ENCODE measurements around the gene TMEM213. TPM values are rescaled to one million over a fixed set of nuclear protein-coding genes. Genes with fewer than 3 reads are reported as not detected.

TMEM213 gene
- total and polyA plus RNA-seq, 2 of the 13 experiments (the other 11 are each of a cell fraction or from before 2014, with no cell fraction given): not detected

GRCh38 chr7:138875794-138876193, 78.0 kb downstream of the TMEM213 start:
- ATAC-seq (no peak), DNase-seq (ENCODE audit: low spot score) (no peak), FAIRE-seq (no peak)
- intact Hi-C loops (cut with micrococcal nuclease; ENCODE audit: unreplicated experiment) (no loop called here), in situ Hi-C loops (cut with HindIII; ENCODE audit: extremely low pct_ligation_motif_present, low pct_unique_long_range_greater_than_20kb) (no loop called here)
- ChIA-PET CTCF (ENCODE audit: low intra/inter-chr PET ratio, low total read pairs) (no interaction called here), POLR2A (no interaction called here)
- H3K9ac ChIP-seq (ENCODE audit: insufficient read depth, low read depth, low read length): no peak overlapping the region
- H3K9me3 ChIP-seq (ENCODE audit: low read length): no peaks in the 10 kb centered on the region
- BruUV-seq (replicated peaks): no TSS peak
- H3K4me1 ChIP-seq (ENCODE audit: insufficient read depth, low read length): no peaks in the 10 kb centered on the region
- no peaks in the 10 kb centered on the region for H4K20me1 ChIP-seq (ENCODE audit: insufficient read depth, low read length)
- H3K79me2 ChIP-seq (ENCODE audit: insufficient read depth, low read length): no peaks in the 10 kb centered on the region
- no peaks in the 10 kb centered on the region for H3K27me3 ChIP-seq (ENCODE audit: control insufficient read depth in 1 of 2, insufficient read depth in 2 of 2, low read length in 2 of 2)
- 93% methylated on average over 9 of the region's 9 CpGs for whole genome bisulfite sequencing (ENCODE audit: low lambda C conversion rate)
- no peak overlapping the region for H3K4me3 ChIP-seq (replicated peaks in 1 of 3; ENCODE audit: insufficient read depth in 1 of 3, low read depth in 2 of 3, low read length in 3 of 3)
- TF ChIP-seq TAF1 (CRISPR knock-in tag; IDR thresholded peaks at IDR 0.05): no peak
- no peak for TF ChIP-seq SMAD9 (CRISPR knock-in tag; IDR thresholded peaks at IDR 0.05)
- TF ChIP-seq U2AF1 (optimal IDR thresholded peaks at IDR 0.05; ENCODE audit: low read depth, low read length): no peak
- TF ChIP-seq THYN1 (CRISPR knock-in tag; IDR thresholded peaks at IDR 0.05; ENCODE audit: borderline replicate concordance, low read depth): no peak
- no peak for TF ChIP-seq CBX5 (CRISPR knock-in tag; IDR thresholded peaks at IDR 0.05; ENCODE audit: borderline replicate concordance)
- no peak for TF ChIP-seq ZFY (CRISPR knock-in tag; IDR thresholded peaks at IDR 0.05)
- no peak for TF ChIP-seq ZUFSP (CRISPR knock-in tag; IDR thresholded peaks at IDR 0.05; ENCODE audit: borderline replicate concordance)
- TF ChIP-seq SMC3 (IDR thresholded peaks at IDR 0.05; ENCODE audit: low read length): no peak
- no peak for TF ChIP-seq ZNF180 (CRISPR knock-in tag; IDR thresholded peaks at IDR 0.05; ENCODE audit: borderline replicate concordance, low read depth)
- no peak for TF ChIP-seq ZFAT (CRISPR knock-in tag; conservative IDR thresholded peaks at IDR 0.05)
- TF ChIP-seq SOX5 (CRISPR knock-in tag; IDR thresholded peaks at IDR 0.05; ENCODE audit: borderline replicate concordance): no peak
- no peak overlapping the region for H3K27ac ChIP-seq (ENCODE audit: extremely low read length, insufficient read depth, low read length)
- H3K4me2 ChIP-seq (ENCODE audit: low read depth, low read length): no peak overlapping the region
- no peak overlapping the region for H2AFZ ChIP-seq (ENCODE audit: low read length)
- peaks cover 0 to 2% of the 10 kb centered on the region in 2 experiments; a peak in 2 of 5 replicates for H3K36me3 ChIP-seq (replicated peaks in 1 of 2; ENCODE audit: control insufficient read depth in 1 of 2, insufficient read depth in 2 of 2, low read length in 2 of 2)

Measured in HepG2 (cell line).